ENCODE results near the gene REPS2.

DNA sequence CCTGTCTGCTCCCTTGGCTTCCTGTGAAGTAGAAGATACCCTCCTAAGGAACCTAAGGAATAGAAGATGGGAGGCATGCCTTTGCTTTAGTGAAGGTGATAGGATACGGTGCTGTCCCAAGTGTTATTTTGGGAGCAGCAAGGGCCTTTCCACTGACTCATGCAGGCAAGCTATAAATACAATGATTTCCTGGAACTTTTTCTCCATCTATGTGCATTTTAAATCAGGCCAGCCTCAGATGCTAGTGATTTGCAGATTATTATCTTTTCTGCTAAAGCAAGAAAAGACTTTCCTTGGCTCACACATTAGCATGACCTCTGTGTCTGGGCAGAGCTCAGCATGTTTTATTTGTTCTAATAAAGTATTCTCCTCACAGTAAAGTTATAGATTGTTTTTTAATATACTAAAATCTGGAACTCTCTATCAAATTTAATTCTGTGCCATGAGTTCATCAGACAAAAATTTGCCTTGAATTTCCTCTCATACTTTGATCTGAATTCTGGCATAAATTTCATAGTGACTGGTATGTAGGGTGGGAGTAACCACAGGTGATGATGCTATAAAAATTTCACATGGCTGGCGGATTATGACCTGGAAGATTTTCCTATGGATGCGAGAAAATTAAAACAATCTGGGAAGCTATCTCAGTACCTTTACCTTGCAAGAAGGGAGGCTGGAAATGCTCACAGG, 131.7 kb downstream of the REPS2 start:
- TF ChIP-seq POLR2A (IDR thresholded peaks at IDR 0.05), result no peak
- TF ChIP-seq, protein P1, sequence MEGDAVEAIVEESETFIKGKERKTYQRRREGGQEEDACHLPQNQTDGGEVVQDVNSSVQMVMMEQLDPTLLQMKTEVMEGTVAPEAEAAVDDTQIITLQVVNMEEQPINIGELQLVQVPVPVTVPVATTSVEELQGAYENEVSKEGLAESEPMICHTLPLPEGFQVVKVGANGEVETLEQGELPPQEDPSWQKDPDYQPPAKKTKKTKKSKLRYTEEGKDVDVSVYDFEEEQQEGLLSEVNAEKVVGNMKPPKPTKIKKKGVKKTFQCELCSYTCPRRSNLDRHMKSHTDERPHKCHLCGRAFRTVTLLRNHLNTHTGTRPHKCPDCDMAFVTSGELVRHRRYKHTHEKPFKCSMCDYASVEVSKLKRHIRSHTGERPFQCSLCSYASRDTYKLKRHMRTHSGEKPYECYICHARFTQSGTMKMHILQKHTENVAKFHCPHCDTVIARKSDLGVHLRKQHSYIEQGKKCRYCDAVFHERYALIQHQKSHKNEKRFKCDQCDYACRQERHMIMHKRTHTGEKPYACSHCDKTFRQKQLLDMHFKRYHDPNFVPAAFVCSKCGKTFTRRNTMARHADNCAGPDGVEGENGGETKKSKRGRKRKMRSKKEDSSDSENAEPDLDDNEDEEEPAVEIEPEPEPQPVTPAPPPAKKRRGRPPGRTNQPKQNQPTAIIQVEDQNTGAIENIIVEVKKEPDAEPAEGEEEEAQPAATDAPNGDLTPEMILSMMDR (IDR thresholded peaks at IDR 0.05), result no peak

All from upper lobe of left lung (tissue), 4 donors.